ENCODE results near the gene INSIG2.
"Not testable (repeated sequence)": the region's sequence is repeated elsewhere in the genome, so short reads cannot be mapped to it uniquely, and the experiment has no call there.

INSIG2 gene

DNA sequence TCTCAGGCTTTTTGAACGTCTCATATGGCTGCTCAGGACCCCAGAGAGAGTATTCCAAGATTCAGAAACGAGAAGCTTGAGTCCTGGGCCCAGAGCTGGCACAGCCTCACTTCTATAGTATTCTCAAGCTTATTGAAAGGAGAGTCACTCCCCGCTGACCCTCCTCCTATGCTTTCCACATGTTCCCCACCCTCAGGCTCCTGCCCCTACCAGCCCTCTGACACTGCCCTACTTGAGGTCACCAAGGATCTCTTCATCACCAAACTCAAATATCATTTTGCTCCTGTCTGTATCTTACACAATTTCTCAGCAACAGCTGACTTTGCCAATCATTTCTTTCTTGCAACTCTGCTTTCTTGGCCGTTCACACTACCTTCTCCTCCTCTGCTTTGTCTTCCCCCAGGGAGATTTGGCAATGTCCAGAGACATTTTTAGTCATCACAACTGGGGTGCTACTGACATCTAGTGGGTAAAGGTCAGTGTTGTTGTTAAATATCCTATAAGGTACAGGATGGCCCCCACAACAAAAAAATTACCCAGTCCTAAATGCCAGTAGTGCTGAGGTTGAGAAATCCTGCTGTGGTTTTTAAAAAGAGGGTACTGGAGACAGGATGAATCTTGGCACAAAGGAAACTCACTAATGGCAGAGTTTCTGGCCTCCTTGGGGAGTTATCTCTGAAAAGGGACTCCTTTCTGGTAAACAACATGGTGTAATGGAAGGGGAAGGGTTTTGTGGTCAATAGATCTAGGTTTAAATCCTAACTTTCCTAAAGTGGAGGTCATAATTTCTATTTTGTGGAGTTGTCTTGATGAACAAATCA, 26.9 kb upstream of the INSIG2 start:
- peak; percentile 44 for DNase-seq

DNA sequence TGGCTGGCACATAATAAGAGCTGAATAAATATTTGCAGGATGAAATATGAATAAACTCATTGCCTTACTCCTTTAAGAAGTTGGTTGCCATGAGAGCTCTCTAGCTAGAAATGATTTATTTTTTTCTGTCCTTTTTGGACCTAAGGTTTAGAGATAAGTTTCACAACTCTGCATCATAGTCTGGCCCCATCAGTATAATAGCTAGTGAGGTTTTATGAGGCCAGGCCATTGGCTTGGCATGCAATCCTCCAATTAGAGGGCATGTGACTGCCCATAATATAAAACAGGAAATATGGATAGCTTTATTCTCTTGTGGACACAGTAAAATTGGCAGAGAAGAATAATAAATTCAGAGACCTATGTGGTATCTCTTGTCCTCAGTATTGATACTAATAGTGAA, 26.2 kb upstream of the INSIG2 start:
- DNase-seq: no peak

DNA sequence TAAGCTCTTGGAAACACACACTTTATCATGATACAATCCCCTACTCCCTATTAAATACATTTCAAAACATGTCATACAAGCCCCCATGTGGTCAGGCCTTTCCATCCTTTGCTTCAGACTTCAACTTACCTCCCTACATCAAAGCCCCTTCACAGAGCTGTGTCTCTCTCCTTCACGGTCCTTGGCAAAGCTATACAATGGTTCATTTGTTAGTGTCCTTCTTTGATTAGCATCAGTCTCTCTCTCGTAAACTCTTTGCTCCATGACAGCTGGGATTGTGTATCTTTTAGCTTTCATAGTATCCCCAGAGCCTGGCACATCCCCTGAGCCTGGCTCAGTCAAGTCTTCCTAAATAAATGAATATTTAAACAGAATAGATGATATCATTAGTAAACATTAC, 25.6 kb upstream of the INSIG2 start:
- no peak for DNase-seq

DNA sequence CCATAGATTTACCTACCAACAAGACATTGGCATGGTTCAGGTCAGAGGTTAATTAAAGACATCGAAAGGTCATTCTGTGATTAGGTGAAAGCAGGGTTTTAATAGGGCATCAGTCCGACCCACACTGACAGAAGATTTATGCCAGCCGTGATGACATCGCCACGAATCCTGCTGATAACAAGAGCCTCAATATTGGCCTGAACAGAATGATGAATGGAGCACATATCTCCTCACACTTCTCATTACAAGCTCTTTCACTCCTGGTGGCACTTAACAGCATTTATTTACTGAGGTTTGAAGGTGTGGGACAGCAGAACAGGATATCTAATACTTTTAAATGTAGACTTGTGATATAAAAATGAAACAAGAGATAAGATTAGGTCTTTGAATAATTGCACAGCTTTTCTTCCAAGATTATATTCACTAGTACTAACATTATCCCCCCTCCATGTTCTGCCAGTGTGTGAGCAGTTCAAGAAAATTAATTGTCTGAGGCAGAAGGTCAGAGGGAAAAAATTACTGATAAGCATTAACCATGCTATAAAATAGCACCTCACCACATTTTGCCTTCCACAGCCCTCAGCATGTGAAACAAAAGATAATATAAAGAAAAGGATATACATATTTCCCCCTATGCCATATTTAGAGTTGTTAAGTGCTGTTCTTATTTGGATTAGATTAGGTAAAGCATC, 23.1 kb upstream of the INSIG2 start:
- no peak for DNase-seq

DNA sequence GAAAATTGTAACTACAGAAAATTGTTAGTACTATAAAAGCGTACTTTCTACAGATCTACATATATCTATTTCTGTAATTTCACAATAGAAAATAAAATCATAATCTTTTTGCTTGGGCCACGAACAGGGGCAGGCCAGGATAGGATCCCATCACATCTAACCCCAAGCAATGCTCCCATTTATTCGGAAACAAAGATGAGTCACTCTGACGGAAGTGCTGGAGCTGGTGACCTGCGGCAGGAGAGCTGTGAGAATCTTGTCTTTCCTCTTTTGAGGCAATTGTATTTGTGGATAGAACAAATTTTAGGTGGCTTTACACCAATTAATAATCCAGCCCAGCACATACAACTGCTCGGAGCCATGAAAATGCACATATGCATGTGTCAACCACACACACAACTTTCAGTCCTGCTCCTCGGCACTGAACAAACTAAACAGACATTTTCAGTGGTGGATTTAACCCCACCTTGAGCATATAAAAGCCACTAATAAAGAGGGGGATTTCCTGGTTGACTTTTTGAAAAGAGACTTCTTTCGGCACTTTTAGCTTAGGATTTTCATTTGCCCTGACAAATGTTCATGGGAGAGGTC, 22.3 kb upstream of the INSIG2 start:
- no peak for DNase-seq

DNA sequence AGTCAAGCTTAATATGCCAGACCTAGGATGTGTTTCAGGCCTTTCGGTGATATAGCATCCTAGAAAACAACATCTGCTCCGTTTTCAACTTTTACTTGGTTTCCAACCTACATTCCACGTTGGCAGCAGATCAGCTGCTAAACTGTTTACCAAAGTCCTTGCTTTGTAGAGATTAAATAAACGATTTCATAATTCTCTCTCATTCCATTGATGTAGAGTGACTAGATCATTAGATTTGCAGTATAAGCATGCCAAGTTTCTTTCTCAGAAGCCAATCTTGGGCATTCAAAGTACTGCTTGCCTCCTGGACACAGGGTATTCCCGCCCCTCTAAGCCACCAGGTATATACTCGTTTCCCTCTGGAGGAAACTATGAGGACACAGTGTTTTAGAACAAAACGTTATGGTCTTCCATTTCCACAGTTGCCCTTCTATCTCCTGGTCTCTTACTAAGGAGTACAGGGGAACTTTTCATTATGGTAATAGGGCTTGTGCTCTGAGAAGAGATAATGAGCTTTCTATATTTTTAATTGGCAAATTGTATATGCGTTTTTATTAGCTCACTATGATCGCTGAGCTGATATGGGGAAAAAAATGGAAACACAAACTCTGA, 10.5 kb upstream of the INSIG2 start:
- no peak for DNase-seq

DNA sequence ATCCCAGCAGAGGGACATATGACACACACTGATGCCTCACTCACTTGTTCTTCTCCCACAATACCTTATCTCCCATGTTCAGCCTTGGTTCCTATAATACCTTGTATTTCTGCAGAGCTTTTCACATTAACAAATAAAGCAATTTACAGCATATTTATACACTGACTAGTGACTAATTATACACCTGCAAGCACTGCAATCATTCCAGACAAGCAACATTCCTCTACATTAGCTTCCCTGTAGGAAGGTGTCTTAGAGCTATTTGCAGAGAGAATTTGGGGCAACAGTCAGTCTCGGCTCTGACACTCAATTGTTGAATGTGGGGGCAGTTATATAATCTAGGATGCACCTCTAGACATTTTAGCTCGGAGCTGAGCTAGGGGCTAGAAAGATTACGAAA, 9.5 kb upstream of the INSIG2 start:
- no peak for DNase-seq

DNA sequence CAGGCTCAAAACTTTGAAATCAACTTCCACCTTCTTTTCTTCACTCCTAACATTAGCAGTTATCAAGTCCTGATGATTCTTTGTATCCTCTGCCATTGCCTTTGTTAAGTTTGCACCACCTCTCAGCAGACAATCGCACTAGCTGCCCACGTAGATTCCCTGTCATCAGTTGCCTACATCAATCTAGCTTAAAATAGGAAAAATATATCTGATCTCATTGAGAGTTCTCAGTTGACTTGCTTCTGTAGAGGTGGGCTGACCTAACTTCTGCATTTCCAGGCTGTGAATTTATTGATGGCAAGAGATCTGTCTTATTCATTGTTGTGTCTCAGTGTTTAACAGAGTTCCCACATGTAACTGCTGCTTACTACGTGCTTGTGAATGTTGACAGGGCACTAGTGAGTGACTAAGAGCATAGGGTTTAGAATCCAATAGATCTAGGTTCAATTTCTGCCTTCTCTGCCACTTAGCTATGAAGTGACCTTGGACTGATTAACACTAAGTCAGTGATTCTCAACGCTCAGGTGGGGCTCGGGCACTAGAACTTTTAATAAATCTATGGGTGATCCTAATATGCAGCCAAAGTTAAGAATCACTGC, 3.7 kb upstream of the INSIG2 start:
- no peak for DNase-seq

DNA sequence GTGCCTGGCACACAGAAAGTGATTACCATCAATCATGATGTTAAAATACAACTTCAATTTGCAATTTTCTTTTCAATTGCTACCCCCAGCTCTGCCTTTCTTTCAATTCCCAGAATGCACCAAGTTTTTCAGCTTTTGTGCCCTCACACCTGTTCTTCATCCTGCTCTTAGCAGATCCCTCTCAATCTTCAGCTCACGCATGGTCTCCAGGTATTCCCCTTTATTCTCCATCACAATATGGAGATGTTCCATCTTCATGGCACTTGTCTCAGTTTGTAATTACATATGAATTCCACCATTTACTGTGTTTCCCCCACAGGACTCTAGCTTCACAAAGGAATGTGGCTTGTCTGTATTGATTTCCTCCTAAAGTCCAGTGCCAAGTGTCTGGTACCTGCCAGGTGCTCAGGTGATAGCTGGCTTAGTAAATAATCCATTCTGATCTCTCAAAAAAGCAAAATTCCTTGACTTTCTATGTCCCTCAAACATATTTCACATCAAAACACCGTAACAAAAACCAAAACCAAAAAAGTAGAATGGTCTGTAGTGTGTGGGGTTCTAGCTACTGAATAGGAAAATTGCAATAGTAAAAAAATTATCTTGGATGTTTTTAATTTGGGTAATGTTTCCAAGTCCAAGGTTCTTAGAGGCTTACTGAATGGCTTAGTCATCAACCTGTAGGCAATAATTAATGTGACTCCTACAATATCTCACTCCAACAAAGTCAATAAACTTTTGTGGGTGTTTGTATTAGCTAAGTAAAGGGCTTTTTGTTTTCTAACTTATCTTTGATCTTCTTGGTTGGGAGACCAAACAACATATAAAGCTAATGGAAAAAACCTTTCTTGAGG, 2.9 kb upstream of the INSIG2 start:
- no peak for DNase-seq

DNA sequence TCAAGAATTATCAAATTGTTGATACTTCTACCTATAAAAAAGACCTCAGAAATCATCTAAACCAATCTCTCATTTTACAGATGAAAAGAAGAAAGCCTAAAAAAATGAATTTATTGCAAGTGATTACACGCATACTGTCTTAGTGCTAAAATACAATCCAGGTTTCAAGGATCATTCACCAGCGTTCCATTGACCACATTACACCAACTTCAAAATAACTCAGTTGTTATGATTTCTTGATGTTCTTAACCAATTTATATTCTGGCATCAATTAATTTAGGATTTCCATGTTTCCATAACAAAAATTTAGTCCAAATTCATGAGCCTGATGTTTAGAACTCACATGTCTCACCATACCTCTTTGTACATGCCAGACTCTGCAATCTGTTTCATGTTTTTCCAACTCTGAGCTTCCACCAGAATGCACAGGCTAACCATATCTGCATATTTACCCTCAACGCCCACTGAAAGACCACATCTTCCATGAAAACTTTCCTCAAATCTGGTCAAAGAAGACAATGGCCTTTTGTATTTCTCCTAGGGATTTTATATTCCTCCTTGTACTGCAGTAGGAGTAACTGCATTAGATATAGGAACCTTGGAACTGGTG, 2.1 kb upstream of the INSIG2 start:
- DNase-seq: no peak

DNA sequence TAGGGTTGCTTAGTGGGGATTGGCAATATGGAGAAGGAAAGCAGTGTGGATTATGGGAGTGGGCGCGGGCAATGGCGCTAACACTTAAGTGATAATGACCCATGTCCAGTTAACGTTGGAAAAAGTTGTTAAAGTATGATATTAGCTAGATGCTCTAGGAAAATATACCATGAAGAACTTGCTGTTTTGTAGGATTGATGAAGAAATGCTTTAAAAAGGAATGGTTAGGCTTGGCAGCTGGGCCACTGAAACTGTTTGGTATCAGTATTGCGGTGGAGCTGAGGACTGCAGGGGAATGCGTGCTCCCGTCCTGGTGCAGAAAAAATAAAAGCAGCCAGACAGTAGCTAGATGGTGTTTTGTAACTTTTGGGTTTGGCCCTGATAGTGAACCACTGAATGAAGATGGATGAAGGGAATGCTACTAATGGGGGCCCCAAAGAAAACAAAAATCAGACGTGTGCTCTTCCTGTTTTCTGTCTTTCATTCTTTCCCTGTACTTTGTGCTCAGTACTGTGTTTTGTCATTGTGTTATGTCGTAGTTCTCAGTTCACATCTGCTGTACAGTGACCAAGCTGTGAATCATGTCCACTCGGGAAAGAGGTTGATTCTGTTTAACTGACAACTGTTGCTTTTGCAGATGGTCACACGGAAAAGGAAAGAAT, 999 bp downstream of the INSIG2 start:
- peak; percentile 46 for DNase-seq

DNA sequence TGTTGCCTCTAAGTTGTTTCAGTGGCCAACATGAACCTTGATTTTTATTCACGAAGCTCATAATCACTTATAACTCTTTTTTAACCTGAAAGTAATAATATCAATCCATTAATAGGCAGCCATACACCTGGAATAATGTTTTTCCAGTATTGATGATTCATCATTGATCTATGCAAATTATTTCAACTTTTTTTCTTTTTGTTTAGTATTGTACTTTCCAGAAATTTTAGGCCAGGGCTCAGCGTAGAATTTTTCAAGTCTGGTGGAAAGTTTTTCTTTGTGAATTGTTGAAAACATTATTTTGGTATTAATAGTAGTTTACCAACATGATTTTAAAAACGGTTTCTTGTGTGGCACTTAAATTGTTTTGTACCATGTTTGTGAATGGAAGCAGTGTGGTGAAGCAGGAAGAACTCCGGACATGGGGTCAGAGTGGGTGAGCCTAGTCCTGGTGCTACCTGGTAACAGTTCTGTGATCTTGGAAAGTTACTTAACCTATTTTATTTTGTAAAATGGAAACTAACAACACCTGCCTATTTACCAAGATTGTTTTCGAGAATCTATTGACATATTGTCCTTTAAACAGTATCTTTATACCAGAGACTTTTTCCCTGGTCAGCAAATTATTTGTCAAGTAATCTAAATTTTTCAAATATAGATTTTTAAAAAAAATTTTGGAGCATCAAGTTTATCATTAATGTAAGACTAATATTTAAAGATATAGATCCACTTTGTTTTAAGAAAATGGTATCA, 2.3 kb downstream of the INSIG2 start:
- DNase-seq: no peak

DNA sequence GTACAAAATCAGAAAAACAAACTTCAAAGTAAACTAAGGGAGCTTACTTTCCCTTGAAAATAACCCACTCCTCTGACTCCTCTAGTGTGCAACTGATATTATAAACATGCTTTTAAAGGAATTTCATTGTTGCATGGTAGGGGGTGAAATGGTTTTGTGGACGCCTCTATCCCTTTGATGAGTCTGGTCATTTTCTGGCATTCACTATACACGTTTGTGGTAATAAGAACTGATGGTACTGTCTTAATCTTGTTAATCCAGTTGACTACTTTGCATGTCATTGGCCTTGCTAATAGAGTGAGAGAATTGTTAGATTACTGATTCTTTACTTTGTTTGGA, 2.8 kb downstream of the INSIG2 start:
- DNase-seq: no peak

DNA sequence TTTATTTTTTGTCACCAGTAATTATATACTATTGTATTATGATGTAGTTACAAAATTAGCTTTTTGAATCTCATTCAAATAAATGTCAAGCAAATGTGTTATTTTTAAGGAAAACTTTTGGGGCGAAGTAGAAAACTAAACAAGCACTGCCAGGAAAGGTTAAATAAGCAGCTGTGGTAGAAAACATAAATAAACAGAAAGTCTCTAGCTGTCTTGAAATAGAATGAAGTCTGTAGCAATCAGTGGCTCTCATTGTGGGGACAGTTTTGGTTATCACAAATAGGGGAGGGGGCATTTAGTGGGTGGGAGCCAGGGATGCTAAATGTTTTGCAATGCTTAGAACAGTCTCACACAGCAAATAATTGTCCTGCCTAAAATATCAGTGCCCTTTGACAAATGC, 3.4 kb downstream of the INSIG2 start:
- DNase-seq: no peak

DNA sequence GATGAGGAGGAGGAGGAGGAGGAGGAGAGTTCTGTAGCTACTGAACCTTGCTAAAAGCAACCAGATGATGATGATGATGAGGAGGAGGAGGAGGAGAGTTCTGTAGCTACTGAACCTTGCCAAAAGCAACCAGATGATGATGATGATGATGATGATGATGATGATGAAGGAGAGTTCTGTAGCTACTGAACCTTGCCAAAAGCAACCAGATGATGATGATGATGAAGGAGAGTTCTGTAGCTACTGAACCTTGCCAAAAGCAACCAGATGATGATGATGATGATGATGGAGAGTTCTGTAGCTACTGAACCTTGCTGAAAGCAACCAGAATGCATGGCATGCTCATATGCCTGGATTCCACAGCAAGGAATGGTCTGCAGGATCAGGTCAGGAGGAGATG, 5.8 kb downstream of the INSIG2 start:
- DNase-seq: not testable (repeated sequence)

DNA sequence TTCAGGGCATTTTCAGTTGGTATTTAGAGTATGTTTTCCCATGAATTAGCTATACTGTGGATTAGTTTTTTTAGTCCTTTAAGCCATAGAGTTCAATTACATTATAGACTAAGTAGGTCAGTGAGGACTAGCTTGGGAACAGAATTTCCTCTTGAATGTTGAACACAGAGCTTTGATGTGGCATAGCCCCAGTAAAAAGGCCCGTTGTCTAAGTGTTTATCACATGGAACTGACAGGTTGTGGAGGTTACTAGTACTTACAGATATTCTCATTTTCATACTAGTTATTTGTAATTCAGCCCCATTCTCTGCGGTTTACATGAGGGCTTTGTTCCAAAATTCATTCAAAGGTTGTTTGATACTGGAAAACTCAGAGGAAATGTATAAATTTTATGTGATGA, 6.2 kb downstream of the INSIG2 start:
- no peak for DNase-seq

DNA sequence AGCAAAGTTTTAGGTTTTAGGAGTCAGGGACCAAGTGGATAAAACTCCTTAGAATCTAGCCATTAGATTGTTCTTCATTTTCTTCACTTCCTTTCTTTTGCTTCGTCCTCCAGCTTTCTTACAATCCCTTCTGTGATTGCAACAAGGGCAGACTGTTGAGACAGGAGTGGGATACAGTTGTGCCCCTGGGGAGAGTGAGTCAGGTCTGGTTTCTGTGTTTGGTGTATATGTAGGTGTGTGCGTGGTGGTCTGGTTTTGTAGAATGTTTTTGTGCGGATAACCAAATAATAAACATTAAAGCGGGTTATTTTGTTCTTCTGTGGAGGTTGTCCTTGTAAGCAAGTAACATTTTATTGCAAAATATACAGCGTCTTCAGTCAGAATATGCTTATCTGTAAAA, 7.3 kb downstream of the INSIG2 start:
- no peak for DNase-seq

DNA sequence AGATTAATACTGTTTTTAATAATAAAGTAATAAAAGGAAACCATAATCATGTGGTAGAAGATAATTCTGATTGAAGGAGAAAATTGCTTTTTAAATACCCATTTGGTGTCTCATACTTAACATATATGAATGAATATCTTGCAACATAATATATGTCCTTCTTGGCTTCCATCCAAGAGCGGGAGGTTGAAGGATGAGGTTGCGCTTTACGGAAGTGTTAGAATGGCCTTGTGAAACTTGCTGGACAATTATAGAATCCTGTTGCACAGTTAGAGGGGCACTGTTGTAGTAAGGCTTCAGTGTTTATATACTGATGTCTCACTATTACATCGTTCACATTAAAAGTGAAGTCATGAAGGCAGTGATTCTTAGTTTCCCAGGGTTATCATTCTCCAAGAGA, 9.4 kb downstream of the INSIG2 start:
- no peak for DNase-seq

DNA sequence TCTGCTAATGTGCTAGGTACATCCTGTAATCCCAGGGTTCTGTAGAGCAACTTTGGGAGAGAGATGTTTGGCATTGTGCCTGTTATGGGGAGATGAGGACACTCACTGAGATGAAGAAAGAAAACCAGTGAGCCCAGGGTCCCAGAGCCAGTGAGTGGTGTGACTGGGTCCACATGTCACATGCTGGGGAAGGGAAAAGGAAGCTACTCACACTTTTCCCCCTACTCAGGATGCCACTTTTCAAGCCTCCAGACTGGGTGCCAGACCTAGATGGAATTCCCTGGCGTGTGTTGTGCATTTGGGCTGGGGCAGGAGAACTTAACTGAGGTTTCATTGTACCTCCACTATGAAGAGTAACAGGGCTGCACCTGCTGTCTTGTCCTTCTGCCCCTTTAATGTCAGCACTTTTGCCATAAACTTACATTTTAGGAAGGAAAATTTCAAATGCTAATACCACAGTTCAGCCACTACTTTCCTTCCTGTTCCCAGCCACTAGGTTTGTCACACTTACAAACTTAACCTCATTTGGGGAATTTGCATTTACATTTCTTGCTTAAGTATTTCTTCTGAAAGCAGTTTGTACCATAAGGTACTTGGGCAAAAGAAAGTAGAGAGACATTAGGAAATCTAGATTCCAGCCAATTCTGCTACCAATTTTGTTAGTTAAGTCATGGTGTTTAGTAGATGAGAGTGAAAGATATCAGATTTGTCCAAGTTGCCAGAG, 10.2 kb downstream of the INSIG2 start:
- no peak for DNase-seq

Measured in RPMI8226 (cell line).